ENCODE data around the gene TRIM56. TPM values are rescaled to one million over a fixed set of nuclear protein-coding genes. Genes with fewer than 3 reads are reported as not detected.
A peak's percentile ranks its signal among the peaks of the same experiment; 100 is the strongest.

TRIM56 gene
- total and polyA plus RNA-seq, 2 of the 13 experiments (the other 11 are each of a cell fraction or from before 2014, with no cell fraction given): 3.2 to 7.1 TPM

- TF ChIP-seq ZNF589 (CRISPR knock-in tag; conservative IDR thresholded peaks at IDR 0.05): 0 out of 2 replicates have a peak, but pooled peaks have one; percentile 25
- no peak for TF ChIP-seq FOXM1 (CRISPR knock-in tag; IDR thresholded peaks at IDR 0.05)
- TF ChIP-seq, protein P1, sequence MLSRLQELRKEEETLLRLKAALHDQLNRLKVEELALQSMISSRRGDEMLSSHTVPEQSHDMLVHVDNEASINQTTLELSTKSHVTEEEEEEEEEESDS (CRISPR knock-in tag; IDR thresholded peaks at IDR 0.05; ENCODE audit: borderline replicate concordance): no peak
- no peak for TF ChIP-seq ZNF207 (IDR thresholded peaks at IDR 0.05; ENCODE audit: borderline replicate concordance)
- TF ChIP-seq FOXJ3 (CRISPR knock-in tag; IDR thresholded peaks at IDR 0.05; ENCODE audit: borderline replicate concordance): no peak
- TF ChIP-seq ZBTB38 (CRISPR knock-in tag; IDR thresholded peaks at IDR 0.05): peak; percentile 56; the same call in 1 of the 2 replicates
- TF ChIP-seq TOE1 (CRISPR knock-in tag; IDR thresholded peaks at IDR 0.05): no peak
- no peak for TF ChIP-seq ARNT (IDR thresholded peaks at IDR 0.05)
- peak; percentile 59; the same call in 1 of the 2 replicates for TF ChIP-seq SAP130 (CRISPR knock-in tag; IDR thresholded peaks at IDR 0.05; ENCODE audit: low read depth)
- no peak for TF ChIP-seq AFF4 (CRISPR knock-in tag; IDR thresholded peaks at IDR 0.05)
- TF ChIP-seq ZNF503 (CRISPR knock-in tag; IDR thresholded peaks at IDR 0.05): no peak; the same call in 1 of the 2 replicates
- peak; percentile 63; the same call in 1 of the 2 replicates for TF ChIP-seq ZFP1 (CRISPR knock-in tag; IDR thresholded peaks at IDR 0.05)
- TF ChIP-seq ZNF274 (CRISPR knock-in tag; IDR thresholded peaks at IDR 0.05): 0 out of 2 replicates have a peak, but pooled peaks have one; percentile 33
- TF ChIP-seq DNMT3B (CRISPR knock-in tag; conservative IDR thresholded peaks at IDR 0.05): no peak
- TF ChIP-seq, protein P2, sequence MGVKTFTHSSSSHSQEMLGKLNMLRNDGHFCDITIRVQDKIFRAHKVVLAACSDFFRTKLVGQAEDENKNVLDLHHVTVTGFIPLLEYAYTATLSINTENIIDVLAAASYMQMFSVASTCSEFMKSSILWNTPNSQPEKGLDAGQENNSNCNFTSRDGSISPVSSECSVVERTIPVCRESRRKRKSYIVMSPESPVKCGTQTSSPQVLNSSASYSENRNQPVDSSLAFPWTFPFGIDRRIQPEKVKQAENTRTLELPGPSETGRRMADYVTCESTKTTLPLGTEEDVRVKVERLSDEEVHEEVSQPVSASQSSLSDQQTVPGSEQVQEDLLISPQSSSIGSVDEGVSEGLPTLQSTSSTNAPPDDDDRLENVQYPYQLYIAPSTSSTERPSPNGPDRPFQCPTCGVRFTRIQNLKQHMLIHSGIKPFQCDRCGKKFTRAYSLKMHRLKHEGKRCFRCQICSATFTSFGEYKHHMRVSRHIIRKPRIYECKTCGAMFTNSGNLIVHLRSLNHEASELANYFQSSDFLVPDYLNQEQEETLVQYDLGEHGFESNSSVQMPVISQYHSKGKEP (CRISPR knock-in tag; IDR thresholded peaks at IDR 0.05): no peak
- peak; percentile 49; the same call in 1 of the 2 replicates for TF ChIP-seq PAXIP1 (CRISPR knock-in tag; conservative IDR thresholded peaks at IDR 0.05)
- TF ChIP-seq, protein P3, sequence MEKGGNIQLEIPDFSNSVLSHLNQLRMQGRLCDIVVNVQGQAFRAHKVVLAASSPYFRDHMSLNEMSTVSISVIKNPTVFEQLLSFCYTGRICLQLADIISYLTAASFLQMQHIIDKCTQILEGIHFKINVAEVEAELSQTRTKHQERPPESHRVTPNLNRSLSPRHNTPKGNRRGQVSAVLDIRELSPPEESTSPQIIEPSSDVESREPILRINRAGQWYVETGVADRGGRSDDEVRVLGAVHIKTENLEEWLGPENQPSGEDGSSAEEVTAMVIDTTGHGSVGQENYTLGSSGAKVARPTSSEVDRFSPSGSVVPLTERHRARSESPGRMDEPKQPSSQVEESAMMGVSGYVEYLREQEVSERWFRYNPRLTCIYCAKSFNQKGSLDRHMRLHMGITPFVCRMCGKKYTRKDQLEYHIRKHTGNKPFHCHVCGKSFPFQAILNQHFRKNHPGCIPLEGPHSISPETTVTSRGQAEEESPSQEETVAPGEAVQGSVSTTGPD (CRISPR knock-in tag; IDR thresholded peaks at IDR 0.05): no peak
These were observed 53.1 kb downstream of the TRIM56 start (continued) for GRCh38 chr7:101138213-101138870.
